H1 (cell line): ENCODE measurements around the gene PCYT2. TPM values are rescaled to one million over a fixed set of nuclear protein-coding genes. Genes with fewer than 3 reads are reported as not detected.
A peak's percentile ranks its signal among the peaks of the same experiment; 100 is the strongest.

Source experiments
- CTCF ChIA-PET: fragments of 300-600 bp; sonication (Branson Sonifier 250); formaldehyde crosslinking; loops from one replicate; lab custom pipeline; 2021; ENCODE audit not compliant: partially characterized antibody; lab: Charles Lee
- POLR2A ChIA-PET: fragments of 300-600 bp; sonication (Branson Sonifier 250); formaldehyde crosslinking; loops from one replicate; lab custom pipeline; 2021; ENCODE audit warnings: inconsistent platforms; ENCODE audit not compliant: partially characterized antibody; lab: Charles Lee
- DNase-seq, 2 experiments: peaks; one replicate each; pipeline versions ENCODE4 v3.0.0 to v3.0.0-alpha.2; 2010 to 2022; ENCODE audit warnings: low spot score in 2 of 2, low read depth in 1 of 2, mixed read lengths in 1 of 2
- FAIRE-seq: peaks from 2 replicates; lab custom pipeline; 2011; peaks lifted over from hg19 to GRCh38; lab: Jason Lieb, UNC
- H2AFZ ChIP-seq: 2 replicates; pipeline ENCODE4 v1.8.1; 2012; ENCODE audit warnings: low read length, inconsistent platforms
- H2AK5ac ChIP-seq: 2 replicates; pipeline ENCODE4 v1.6.1; 2013; ENCODE audit warnings: low read depth, low read length
- H2BK120ac ChIP-seq: replicated peaks from 2 replicates; pipeline ENCODE3; 2013; ENCODE audit warnings: low read depth, low read length, inconsistent platforms
- H2BK12ac ChIP-seq: 2 replicates; pipeline ENCODE4 v1.6.1; 2013; ENCODE audit warnings: low read depth, low read length
- H2BK15ac ChIP-seq: 2 replicates; pipeline ENCODE4 v1.6.1; 2013; ENCODE audit warnings: low read length
- H2BK20ac ChIP-seq: 2 replicates; pipeline ENCODE4 v1.6.1; 2013; ENCODE audit warnings: low read length
- H2BK5ac ChIP-seq: 2 replicates; pipeline ENCODE4 v1.6.1; 2013; ENCODE audit warnings: low read depth, low read length
- H3K14ac ChIP-seq: 2 replicates; pipeline ENCODE4 v1.6.1; 2013; ENCODE audit warnings: inconsistent platforms; ENCODE audit not compliant: insufficient read length
- H3K18ac ChIP-seq: 2 replicates; pipeline ENCODE4 v1.6.1; 2013; ENCODE audit warnings: low read length; ENCODE audit errors: extremely low read depth
- H3K23ac ChIP-seq: 2 replicates; pipeline ENCODE4 v1.6.1; 2013; ENCODE audit warnings: inconsistent platforms; ENCODE audit not compliant: insufficient read length
- H3K23me2 ChIP-seq: 2 replicates; pipeline ENCODE4 v1.6.1; 2013; ENCODE audit warnings: low read depth, low read length
- H3K27ac ChIP-seq: 2 replicates; pipeline ENCODE4 v1.6.1; 2011; ENCODE audit warnings: low read depth, low read length, inconsistent platforms
- H3K27me3 ChIP-seq, 4 experiments: replicated peaks in 1 of 4; 1 replicate in 1 of 4; 2 replicates in 3 of 4; pipeline versions ENCODE4 v1.6.1 to v1.8.1; 2011 to 2013; ENCODE audit warnings: low read length in 3 of 4, mild to moderate bottlenecking in 3 of 4, inconsistent platforms in 2 of 4, mixed read lengths in 2 of 4, moderate library complexity in 1 of 4; ENCODE audit not compliant: control insufficient read depth in 3 of 4, insufficient read depth in 3 of 4; ENCODE audit errors: extremely low read depth in 1 of 4
- H3K36me3 ChIP-seq, 4 experiments: 2 replicates each; pipeline versions ENCODE4 v1.6.1 to v1.8.1; 2011 to 2013; ENCODE audit warnings: mild to moderate bottlenecking in 4 of 4, low read length in 3 of 4, moderate library complexity in 2 of 4, control low read depth in 1 of 4, inconsistent platforms in 1 of 4; ENCODE audit not compliant: insufficient read depth in 4 of 4, control insufficient read depth in 2 of 4
- H3K4ac ChIP-seq: replicated peaks from 2 replicates; pipeline ENCODE3; 2013; ENCODE audit warnings: low read length, low read depth, mixed read lengths, inconsistent platforms; ENCODE audit not compliant: insufficient read length
- H3K4me1 ChIP-seq, 4 experiments: replicated peaks in 1 of 4; 1 replicate in 1 of 4; 2 replicates in 3 of 4; pipeline versions ENCODE4 v1.6.1 to v1.8.1; 2011 to 2013; ENCODE audit warnings: low read length in 3 of 4, inconsistent platforms in 2 of 4, mixed read lengths in 1 of 4; ENCODE audit not compliant: insufficient read depth in 4 of 4, control insufficient read depth in 3 of 4
- H3K4me2 ChIP-seq, 2 experiments: 2 replicates each; pipeline versions ENCODE4 v1.6.1 to v1.8.1; 2011 to 2013; ENCODE audit warnings: low read depth in 2 of 2, low read length in 2 of 2, control low read depth in 1 of 2, inconsistent platforms in 1 of 2, mild to moderate bottlenecking in 1 of 2; ENCODE audit not compliant: insufficient read depth in 1 of 2
- H3K4me3 ChIP-seq, 4 experiments: fragments of 200-600, 300-600 bp in 1 of 4; sonication (generic), shearing (Covaris generic), sonication (Bioruptor Twin) in 1 of 4; 2 replicates each; pipeline versions ENCODE4 v1.5.1 to v1.8.1; 2011 to 2016; ENCODE audit warnings: low read length in 4 of 4, low read depth in 3 of 4, control low read depth in 2 of 4, inconsistent platforms in 2 of 4, mild to moderate bottlenecking in 2 of 4, mixed read lengths in 1 of 4, moderate library complexity in 1 of 4; ENCODE audit not compliant: insufficient read depth in 2 of 4; ENCODE audit errors: extremely low read depth in 1 of 4
- H3K56ac ChIP-seq: replicated peaks from 2 replicates; pipeline ENCODE3; 2013; ENCODE audit warnings: low read depth, mild to moderate bottlenecking, mixed read lengths, low read length, inconsistent platforms; ENCODE audit not compliant: insufficient read length
- H3K79me1 ChIP-seq: 2 replicates; pipeline ENCODE4 v1.6.1; 2013; ENCODE audit warnings: low read depth, low read length, control low read depth
- H3K79me2 ChIP-seq, 2 experiments: 2 replicates each; pipeline versions ENCODE4 v1.6.1 to v1.8.1; 2012 to 2013; ENCODE audit warnings: low read length in 2 of 2, mild to moderate bottlenecking in 2 of 2, inconsistent platforms in 1 of 2; ENCODE audit not compliant: insufficient read depth in 2 of 2, control insufficient read depth in 1 of 2
- H3K9ac ChIP-seq, 4 experiments: replicated peaks in 1 of 4; 1 replicate in 1 of 4; 2 replicates in 3 of 4; pipeline versions ENCODE4 v1.6.1 to v1.8.1; 2011 to 2013; ENCODE audit warnings: low read depth in 3 of 4, low read length in 3 of 4, control low read depth in 2 of 4, mild to moderate bottlenecking in 2 of 4, moderate library complexity in 2 of 4, inconsistent platforms in 1 of 4; ENCODE audit errors: extremely low read depth in 1 of 4
- H3K9me3 ChIP-seq, 2 experiments: 2 replicates each; pipeline versions ENCODE4 v1.6.1 to v1.8.1; 2012 to 2013; ENCODE audit warnings: mild to moderate bottlenecking in 2 of 2, moderate library complexity in 2 of 2, control low read depth in 1 of 2, inconsistent platforms in 1 of 2, low read depth in 1 of 2, low read length in 1 of 2, mixed read lengths in 1 of 2; ENCODE audit not compliant: insufficient read depth in 2 of 2
- H4K20me1 ChIP-seq, 2 experiments: replicated peaks in 1 of 2; 2 replicates each; pipeline versions ENCODE3 to v1.8.1; 2011 to 2013; ENCODE audit warnings: inconsistent platforms in 2 of 2, low read length in 2 of 2, mild to moderate bottlenecking in 1 of 2; ENCODE audit not compliant: insufficient read depth in 2 of 2, control insufficient read depth in 1 of 2
- H4K5ac ChIP-seq: 2 replicates; pipeline ENCODE4 v1.6.1; 2013; ENCODE audit warnings: low read length, low read depth, mixed read lengths, inconsistent platforms; ENCODE audit not compliant: insufficient read length
- H4K8ac ChIP-seq: 2 replicates; pipeline ENCODE4 v1.8.0; 2013; ENCODE audit warnings: mild to moderate bottlenecking, moderate library complexity, low read length, inconsistent platforms; ENCODE audit not compliant: insufficient read depth; ENCODE audit errors: extremely low read depth
- H4K91ac ChIP-seq: replicated peaks from 2 replicates; pipeline ENCODE3; 2013; ENCODE audit warnings: low read length, mixed read lengths, inconsistent platforms; ENCODE audit not compliant: insufficient read length
- CTCF ChIP-seq, 3 experiments: IDR thresholded peaks; 1 replicate in 2 of 3; 2 replicates in 1 of 3; pipeline versions ENCODE4 v1.5.1 to v1.6.1; 2011; ENCODE audit warnings: low read length in 3 of 3, mild to moderate bottlenecking in 3 of 3, inconsistent platforms in 2 of 3, low read depth in 1 of 3, moderate library complexity in 1 of 3; ENCODE audit not compliant: insufficient read depth in 1 of 3; ENCODE audit errors: control extremely low read depth in 1 of 3
- RBBP5 ChIP-seq: IDR thresholded peaks from 2 replicates; pipeline ENCODE4 v1.7.1; 2012; ENCODE audit warnings: low read depth, mild to moderate bottlenecking, inconsistent platforms, low read length, moderate library complexity, borderline replicate concordance
- WGBS, 2 experiments: shearing (Covaris generic) in 1 of 2; methylation state at CpG; one replicate each; pipeline versions ENCODE4 v1.1.6 to v1.1.7; 2013 to 2015; ENCODE audit warnings: low lambda C conversion rate in 2 of 2, mixed read lengths in 2 of 2, inconsistent platforms in 1 of 2, low coverage in 1 of 2, missing lambda C conversion rate in 1 of 2; ENCODE audit not compliant: insufficient replicate concordance in 2 of 2, insufficient coverage in 1 of 2, insufficient read length in 1 of 2; ENCODE audit errors: extremely low coverage in 1 of 2, missing lambda C conversion rate in 1 of 2; 5-methylcytosine and 5-hydroxymethylcytosine counted together
- polyA plus RNA-seq, 7 experiments: library from polyadenylated mRNA; depleted of rRNA in 3 of 7; stranded (reverse) in 5 of 7; unstranded in 2 of 7; fragments of >200 nt in 5 of 7; fragments of 200-250 nt in 2 of 7; gene quantifications; 1 replicate in 5 of 7; 2 replicates in 1 of 7; 4 replicates in 1 of 7; pipeline versions ENCODE4 v1.2.1 to v1.2.3, GENCODE V29; 2011 to 2013; ENCODE audit warnings: missing spikeins in 2 of 7, mixed read lengths in 2 of 7
- total RNA-seq: library from RNA; stranded (reverse); fragmentation: NEBNext Ultra II Directional; extraction: Animal tissue kit (Norgen Biotek cat#: 25700); gene quantifications from 2 replicates; pipeline ENCODE4 v1.2.1, GENCODE V29; 2021

The PCYT2 gene
- total and polyA plus RNA-seq, 2 of the 8 experiments (the other 6 are each of a cell fraction or from before 2014, with no cell fraction given), result 29.9 to 31.3 TPM

GRCh38 chr17:81863833-81864768, 47.1 kb downstream of the PCYT2 start:
- no peaks in the 10 kb centered on the region for H3K9me3 ChIP-seq
- no peak for TF ChIP-seq RBBP5
- peak; percentile 7 to 27 (median 25) for TF ChIP-seq CTCF (IDR thresholded peaks at IDR 0.05; ENCODE audit: control extremely low read depth in 1 of 3, insufficient read depth in 1 of 3, low read depth in 1 of 3, low read length in 3 of 3)
- no peak for DNase-seq
- no peak overlapping the region for H2BK120ac ChIP-seq
- H3K4ac ChIP-seq, result no peak overlapping the region
- no peak overlapping the region for H3K56ac ChIP-seq
- H2BK20ac ChIP-seq, result no peak overlapping the region
- POLR2A ChIA-PET, result interaction anchor here (1.0 to 3.4 kb wide), 11 partner anchors 8 to 305 kb away, joined by 3 to 18 read pairs (median 5); partner anchors contain the start of gene MCRIP1
- H4K91ac ChIP-seq, result no peak overlapping the region
- no peak overlapping the region for H3K4me2 ChIP-seq
- no peak for FAIRE-seq
- no peak overlapping the region for H2BK5ac ChIP-seq
- H4K20me1 ChIP-seq, result peaks cover 10 to 41% of the 10 kb centered on the region in 2 experiments
- no peak overlapping the region for H3K23ac ChIP-seq
- peaks cover 5% of the 10 kb centered on the region for H3K79me1 ChIP-seq
- no peak overlapping the region for H3K27ac ChIP-seq
- no peak overlapping the region for H3K18ac ChIP-seq
- no peak overlapping the region for H4K8ac ChIP-seq
- 90% methylated on average over 9 of the region's 9 CpGs; no CpG with 5 or more reads in 1 of the 2 experiments for WGBS, 2 experiments
- peaks cover 8 to 38% of the 10 kb centered on the region in 2 experiments for H3K79me2 ChIP-seq
- H3K23me2 ChIP-seq, result peaks cover 8% of the 10 kb centered on the region
- H3K27me3 ChIP-seq, result no peaks in the 10 kb centered on the region
- H4K5ac ChIP-seq, result no peak overlapping the region
- H2AFZ ChIP-seq, result no peak overlapping the region
- H2BK15ac ChIP-seq, result no peak overlapping the region
- no peak overlapping the region for H3K4me3 ChIP-seq
- H3K9ac ChIP-seq, result peak overlapping the region in 1 of 4 experiments; percentile 22; a peak in 1 of 7 replicates
- H3K36me3 ChIP-seq, result peaks cover 2 to 28% (median 9%) of the 10 kb centered on the region in 4 experiments; a peak in 4 of 8 replicates
- no peak overlapping the region for H2AK5ac ChIP-seq
- CTCF ChIA-PET, result interaction anchor here (0.6 to 1.9 kb wide), 6 partner anchors 57 to 166 kb away, joined by 3 to 4 read pairs (median 3); no protein-coding TSS in a partner anchor
- H3K14ac ChIP-seq, result no peak overlapping the region
- peaks cover 0 to 21% (median 15%) of the 10 kb centered on the region in 4 experiments; a peak in 6 of 7 replicates for H3K4me1 ChIP-seq
- H2BK12ac ChIP-seq, result no peak overlapping the region
